ENCODE data around the gene NIPSNAP3A. TPM values are rescaled to one million over a fixed set of nuclear protein-coding genes. Genes with fewer than 3 reads are reported as not detected.

Gene NIPSNAP3A
- total RNA-seq, 1 donor from 2014 or later, result 26.0 TPM

DNA sequence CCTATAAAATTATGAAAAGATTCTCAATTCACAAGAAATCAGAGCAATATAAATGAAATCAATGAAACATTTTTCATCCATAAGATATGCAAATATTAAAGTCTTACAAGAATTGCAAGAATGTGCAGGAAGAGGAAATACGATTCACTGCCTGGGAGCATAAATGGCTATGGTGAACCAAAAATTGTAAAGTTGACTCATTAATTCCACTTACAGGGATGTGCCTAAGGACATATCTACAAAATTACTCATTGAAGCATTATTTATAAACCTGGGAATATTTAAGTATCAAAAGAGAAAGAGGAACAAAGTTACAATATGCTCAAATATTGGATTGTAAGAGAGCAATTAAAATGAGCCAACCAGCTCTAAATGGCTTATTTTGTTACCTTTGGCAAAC lies 6.9 kb upstream of the NIPSNAP3A start:
- no peaks in the 10 kb centered on the region for H3K36me3 ChIP-seq
- no peak overlapping the region for H3K27ac ChIP-seq
- no peaks in the 10 kb centered on the region for H3K27me3 ChIP-seq
- intact Hi-C loops (cut with DNase I), result no loop called here
- TF ChIP-seq, protein P1, sequence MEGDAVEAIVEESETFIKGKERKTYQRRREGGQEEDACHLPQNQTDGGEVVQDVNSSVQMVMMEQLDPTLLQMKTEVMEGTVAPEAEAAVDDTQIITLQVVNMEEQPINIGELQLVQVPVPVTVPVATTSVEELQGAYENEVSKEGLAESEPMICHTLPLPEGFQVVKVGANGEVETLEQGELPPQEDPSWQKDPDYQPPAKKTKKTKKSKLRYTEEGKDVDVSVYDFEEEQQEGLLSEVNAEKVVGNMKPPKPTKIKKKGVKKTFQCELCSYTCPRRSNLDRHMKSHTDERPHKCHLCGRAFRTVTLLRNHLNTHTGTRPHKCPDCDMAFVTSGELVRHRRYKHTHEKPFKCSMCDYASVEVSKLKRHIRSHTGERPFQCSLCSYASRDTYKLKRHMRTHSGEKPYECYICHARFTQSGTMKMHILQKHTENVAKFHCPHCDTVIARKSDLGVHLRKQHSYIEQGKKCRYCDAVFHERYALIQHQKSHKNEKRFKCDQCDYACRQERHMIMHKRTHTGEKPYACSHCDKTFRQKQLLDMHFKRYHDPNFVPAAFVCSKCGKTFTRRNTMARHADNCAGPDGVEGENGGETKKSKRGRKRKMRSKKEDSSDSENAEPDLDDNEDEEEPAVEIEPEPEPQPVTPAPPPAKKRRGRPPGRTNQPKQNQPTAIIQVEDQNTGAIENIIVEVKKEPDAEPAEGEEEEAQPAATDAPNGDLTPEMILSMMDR (IDR thresholded peaks at IDR 0.05), result no peak
- H3K4me1 ChIP-seq, result no peaks in the 10 kb centered on the region
- no peak overlapping the region for H3K4me3 ChIP-seq
- no peaks in the 10 kb centered on the region for H3K9me3 ChIP-seq
- DNase-seq, result no peak
- ATAC-seq, result no peak

DNA sequence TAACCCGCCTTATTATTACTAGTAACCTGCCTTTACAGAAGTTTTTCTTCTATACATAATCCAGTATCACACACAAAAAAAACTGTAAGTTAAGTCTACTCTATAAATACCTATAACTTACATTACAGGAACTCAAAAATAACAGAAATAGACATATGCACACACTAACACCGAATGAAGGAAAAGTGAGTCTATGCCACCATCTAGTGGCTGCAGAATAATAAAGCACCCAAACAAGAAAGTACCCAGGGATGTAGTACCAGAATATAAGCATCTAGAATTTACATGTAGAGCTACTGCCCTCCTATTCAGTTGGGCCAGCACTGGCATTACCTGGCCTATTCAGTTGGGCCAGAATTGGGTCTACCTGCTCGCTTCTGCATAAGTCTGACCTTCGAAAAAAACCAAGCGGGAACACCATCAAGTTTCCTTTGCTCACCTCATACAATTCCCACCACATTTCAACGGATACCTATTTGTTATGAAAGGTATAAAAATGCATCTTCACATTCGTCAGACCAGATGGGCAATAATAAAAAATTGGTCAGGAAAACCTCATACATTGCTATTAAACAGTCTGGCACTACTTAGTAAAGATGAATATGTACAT lies 4.0 kb upstream of the NIPSNAP3A start:
- no peaks in the 10 kb centered on the region for H3K9me3 ChIP-seq
- H3K4me3 ChIP-seq, result no peak overlapping the region
- ATAC-seq, result peak; percentile 55
- TF ChIP-seq, protein P1 (IDR thresholded peaks at IDR 0.05), result peak; percentile 77
- H3K36me3 ChIP-seq, result no peaks in the 10 kb centered on the region
- DNase-seq, result no peak
- no peaks in the 10 kb centered on the region for H3K4me1 ChIP-seq
- H3K27me3 ChIP-seq, result no peaks in the 10 kb centered on the region
- intact Hi-C loops (cut with DNase I), result no loop called here
- H3K27ac ChIP-seq, result no peak overlapping the region

DNA sequence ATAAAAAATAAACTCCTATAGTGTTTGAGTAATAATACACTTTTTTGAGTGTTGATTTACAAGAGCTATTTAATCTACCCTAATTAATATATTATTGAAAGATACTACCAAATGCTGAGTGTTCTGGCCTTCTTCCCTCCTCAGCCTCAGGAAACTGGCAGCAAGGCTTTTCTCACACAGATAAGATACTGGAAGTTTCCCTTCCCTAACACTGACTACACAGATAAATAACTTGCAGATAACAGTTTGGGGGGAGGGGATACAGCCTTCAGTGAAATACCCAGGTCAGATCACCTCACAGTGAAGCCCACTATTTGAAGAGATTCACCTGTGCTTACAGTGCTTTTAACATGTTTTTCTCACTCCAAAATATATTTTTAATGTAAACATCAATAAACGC lies 1.6 kb upstream of the NIPSNAP3A start:
- no peak for ATAC-seq
- H3K4me1 ChIP-seq, result peaks cover 6% of the 10 kb centered on the region
- no peak for DNase-seq
- H3K36me3 ChIP-seq, result peaks cover under 1% of the 10 kb centered on the region
- H3K4me3 ChIP-seq, result no peak overlapping the region
- no peak overlapping the region for H3K27ac ChIP-seq
- no peaks in the 10 kb centered on the region for H3K27me3 ChIP-seq
- intact Hi-C loops (cut with DNase I), result no loop called here
- H3K9me3 ChIP-seq, result no peaks in the 10 kb centered on the region
- TF ChIP-seq, protein P1 (IDR thresholded peaks at IDR 0.05), result no peak

DNA sequence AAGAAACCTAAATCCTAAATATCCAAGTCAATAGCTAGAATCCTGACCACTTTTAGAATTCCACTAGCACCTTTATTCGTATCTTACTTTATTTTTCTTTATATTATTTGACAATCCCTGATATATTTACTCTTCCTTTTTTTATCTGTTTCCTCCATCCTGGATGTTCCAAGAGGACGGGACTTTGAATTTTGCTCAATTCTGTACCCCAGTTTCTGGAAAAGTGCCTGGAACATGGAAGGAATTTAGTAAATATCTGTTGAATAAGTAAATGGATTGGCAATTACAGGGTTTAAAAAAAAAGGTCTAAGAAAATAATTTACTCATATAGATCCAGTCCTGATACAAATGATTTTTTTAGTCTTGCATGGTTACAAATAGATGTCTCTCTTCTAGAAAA lies 1.2 kb upstream of the NIPSNAP3A start:
- Histone ChIP-seq H3K27me3 (no peaks in the 10 kb centered on the region), H3K4me1 (peaks cover 6% of the 10 kb centered on the region), H3K27ac (no peak overlapping the region), H3K4me3 (no peak overlapping the region), H3K36me3 (peaks cover 5% of the 10 kb centered on the region), H3K9me3 (no peaks in the 10 kb centered on the region)
- TF ChIP-seq, protein P1 (IDR thresholded peaks at IDR 0.05), result no peak
- intact Hi-C loops (cut with DNase I), result no loop called here
- DNase-seq (no peak), ATAC-seq (no peak)

DNA sequence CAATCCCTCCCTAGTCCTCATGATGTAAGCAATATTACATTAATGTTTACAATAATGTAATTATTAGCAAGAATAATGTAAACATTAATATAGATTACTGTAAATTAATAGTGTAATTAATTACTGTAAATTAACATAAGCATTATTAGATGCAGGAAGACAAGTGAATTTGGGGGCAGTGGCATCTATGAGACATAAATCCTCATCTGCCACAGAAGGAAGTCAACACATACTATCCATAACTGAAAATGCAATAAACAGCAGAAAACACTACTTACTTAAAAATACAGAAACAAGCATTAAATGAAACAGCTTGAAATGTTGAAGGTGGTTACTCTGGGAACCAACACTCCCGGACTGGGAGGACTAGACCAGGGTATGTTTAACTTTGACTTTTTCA lies 685 bp upstream of the NIPSNAP3A start:
- no peak for ATAC-seq
- peaks cover 6% of the 10 kb centered on the region for H3K4me1 ChIP-seq
- H3K27ac ChIP-seq, result peak overlapping the region; percentile 92
- peaks cover 9% of the 10 kb centered on the region for H3K36me3 ChIP-seq
- TF ChIP-seq, protein P1 (IDR thresholded peaks at IDR 0.05), result no peak
- H3K27me3 ChIP-seq, result no peaks in the 10 kb centered on the region
- intact Hi-C loops (cut with DNase I), result no loop called here
- no peak for DNase-seq
- peak overlapping the region; percentile 74 for H3K4me3 ChIP-seq
- H3K9me3 ChIP-seq, result no peaks in the 10 kb centered on the region

DNA sequence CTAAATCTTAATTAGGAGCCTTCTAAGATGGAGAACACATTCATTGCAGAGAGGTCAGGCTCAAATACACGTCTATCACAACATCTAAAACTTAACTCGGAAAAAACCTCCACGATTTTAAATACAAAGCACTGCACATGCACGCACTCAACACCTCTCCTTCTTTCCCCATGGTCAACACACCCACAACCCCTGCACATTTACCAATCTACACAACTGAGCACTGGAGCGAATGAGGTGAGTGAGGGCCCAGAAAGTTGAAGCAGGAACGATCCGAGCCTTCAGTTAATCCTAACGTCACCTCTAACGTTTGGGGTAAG lies 278 bp upstream of the NIPSNAP3A start:
- Histone ChIP-seq H3K9me3 (no peaks in the 10 kb centered on the region), H3K4me1 (peaks cover 6% of the 10 kb centered on the region), H3K27me3 (no peaks in the 10 kb centered on the region), H3K27ac (peak overlapping the region; percentile 92), H3K4me3 (peak overlapping the region; percentile 74), H3K36me3 (peaks cover 13% of the 10 kb centered on the region)
- DNase-seq (no peak), ATAC-seq (peak; percentile 42)
- intact Hi-C loops (cut with DNase I), result no loop called here
- TF ChIP-seq, protein P1 (IDR thresholded peaks at IDR 0.05), result no peak
